ENCODE data around the gene DLGAP1. TPM values are rescaled to one million over a fixed set of nuclear protein-coding genes. Genes with fewer than 3 reads are reported as not detected.

Gene DLGAP1
- total and polyA plus RNA-seq, 2 of the 13 experiments (the other 11 are each of a cell fraction or from before 2014, with no cell fraction given) = 0.01 TPM; not detected in 1

DNA sequence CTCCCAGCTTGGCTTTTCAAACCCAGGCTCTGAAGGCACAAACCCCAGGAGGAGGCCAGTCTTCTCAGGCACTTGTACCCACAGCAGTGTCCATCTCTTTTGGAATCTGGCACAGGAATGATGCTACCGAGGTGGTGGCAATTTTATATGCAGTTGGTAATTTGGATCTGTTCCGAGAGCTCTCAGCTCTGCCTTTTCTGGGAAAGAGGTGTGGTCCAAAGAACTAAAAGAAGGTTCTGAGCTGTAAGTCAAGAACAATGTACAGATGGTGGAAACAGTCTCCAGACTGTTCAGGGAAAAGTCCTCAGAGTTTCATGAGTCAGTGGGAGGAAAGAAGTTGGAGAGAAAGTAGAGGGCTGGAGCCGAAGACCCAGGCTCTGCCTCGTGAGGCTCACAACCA, 651.8 kb downstream of the DLGAP1 start:
- ATAC-seq = no peak
- H3K9ac ChIP-seq (ENCODE audit: insufficient read depth, low read depth, low read length) = no peak overlapping the region
- TF ChIP-seq, protein P1, sequence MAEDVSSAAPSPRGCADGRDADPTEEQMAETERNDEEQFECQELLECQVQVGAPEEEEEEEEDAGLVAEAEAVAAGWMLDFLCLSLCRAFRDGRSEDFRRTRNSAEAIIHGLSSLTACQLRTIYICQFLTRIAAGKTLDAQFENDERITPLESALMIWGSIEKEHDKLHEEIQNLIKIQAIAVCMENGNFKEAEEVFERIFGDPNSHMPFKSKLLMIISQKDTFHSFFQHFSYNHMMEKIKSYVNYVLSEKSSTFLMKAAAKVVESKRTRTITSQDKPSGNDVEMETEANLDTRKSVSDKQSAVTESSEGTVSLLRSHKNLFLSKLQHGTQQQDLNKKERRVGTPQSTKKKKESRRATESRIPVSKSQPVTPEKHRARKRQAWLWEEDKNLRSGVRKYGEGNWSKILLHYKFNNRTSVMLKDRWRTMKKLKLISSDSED (CRISPR knock-in tag; IDR thresholded peaks at IDR 0.05) = no peak
- no peak for TF ChIP-seq ZNF136 (CRISPR knock-in tag; IDR thresholded peaks at IDR 0.05; ENCODE audit: low read depth)
- no peak for TF ChIP-seq ZNF619 (CRISPR knock-in tag; IDR thresholded peaks at IDR 0.05)
- TF ChIP-seq LCORL (IDR thresholded peaks at IDR 0.05) = no peak
- no peak for TF ChIP-seq LCORL (CRISPR knock-in tag; IDR thresholded peaks at IDR 0.05)
- TF ChIP-seq, protein P2, sequence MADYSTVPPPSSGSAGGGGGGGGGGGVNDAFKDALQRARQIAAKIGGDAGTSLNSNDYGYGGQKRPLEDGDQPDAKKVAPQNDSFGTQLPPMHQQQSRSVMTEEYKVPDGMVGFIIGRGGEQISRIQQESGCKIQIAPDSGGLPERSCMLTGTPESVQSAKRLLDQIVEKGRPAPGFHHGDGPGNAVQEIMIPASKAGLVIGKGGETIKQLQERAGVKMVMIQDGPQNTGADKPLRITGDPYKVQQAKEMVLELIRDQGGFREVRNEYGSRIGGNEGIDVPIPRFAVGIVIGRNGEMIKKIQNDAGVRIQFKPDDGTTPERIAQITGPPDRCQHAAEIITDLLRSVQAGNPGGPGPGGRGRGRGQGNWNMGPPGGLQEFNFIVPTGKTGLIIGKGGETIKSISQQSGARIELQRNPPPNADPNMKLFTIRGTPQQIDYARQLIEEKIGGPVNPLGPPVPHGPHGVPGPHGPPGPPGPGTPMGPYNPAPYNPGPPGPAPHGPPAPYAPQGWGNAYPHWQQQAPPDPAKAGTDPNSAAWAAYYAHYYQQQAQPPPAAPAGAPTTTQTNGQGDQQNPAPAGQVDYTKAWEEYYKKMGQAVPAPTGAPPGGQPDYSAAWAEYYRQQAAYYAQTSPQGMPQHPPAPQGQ (CRISPR knock-in tag; IDR thresholded peaks at IDR 0.05; ENCODE audit: borderline replicate concordance) = no peak
- no peak for TF ChIP-seq CHCHD3 (CRISPR knock-in tag; IDR thresholded peaks at IDR 0.05)
- no peak for TF ChIP-seq ZSCAN29 (CRISPR knock-in tag; conservative IDR thresholded peaks at IDR 0.05)
- TF ChIP-seq, protein P3, sequence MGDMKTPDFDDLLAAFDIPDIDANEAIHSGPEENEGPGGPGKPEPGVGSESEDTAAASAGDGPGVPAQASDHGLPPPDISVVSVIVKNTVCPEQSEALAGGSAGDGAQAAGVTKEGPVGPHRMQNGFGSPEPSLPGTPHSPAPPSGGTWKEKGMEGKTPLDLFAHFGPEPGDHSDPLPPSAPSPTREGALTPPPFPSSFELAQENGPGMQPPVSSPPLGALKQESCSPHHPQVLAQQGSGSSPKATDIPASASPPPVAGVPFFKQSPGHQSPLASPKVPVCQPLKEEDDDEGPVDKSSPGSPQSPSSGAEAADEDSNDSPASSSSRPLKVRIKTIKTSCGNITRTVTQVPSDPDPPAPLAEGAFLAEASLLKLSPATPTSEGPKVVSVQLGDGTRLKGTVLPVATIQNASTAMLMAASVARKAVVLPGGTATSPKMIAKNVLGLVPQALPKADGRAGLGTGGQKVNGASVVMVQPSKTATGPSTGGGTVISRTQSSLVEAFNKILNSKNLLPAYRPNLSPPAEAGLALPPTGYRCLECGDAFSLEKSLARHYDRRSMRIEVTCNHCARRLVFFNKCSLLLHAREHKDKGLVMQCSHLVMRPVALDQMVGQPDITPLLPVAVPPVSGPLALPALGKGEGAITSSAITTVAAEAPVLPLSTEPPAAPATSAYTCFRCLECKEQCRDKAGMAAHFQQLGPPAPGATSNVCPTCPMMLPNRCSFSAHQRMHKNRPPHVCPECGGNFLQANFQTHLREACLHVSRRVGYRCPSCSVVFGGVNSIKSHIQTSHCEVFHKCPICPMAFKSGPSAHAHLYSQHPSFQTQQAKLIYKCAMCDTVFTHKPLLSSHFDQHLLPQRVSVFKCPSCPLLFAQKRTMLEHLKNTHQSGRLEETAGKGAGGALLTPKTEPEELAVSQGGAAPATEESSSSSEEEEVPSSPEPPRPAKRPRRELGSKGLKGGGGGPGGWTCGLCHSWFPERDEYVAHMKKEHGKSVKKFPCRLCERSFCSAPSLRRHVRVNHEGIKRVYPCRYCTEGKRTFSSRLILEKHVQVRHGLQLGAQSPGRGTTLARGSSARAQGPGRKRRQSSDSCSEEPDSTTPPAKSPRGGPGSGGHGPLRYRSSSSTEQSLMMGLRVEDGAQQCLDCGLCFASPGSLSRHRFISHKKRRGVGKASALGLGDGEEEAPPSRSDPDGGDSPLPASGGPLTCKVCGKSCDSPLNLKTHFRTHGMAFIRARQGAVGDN (CRISPR knock-in tag; IDR thresholded peaks at IDR 0.05) = no peak
- TF ChIP-seq ZNF761 (CRISPR knock-in tag; conservative IDR thresholded peaks at IDR 0.05) = no peak
- TF ChIP-seq ZFY (CRISPR knock-in tag; IDR thresholded peaks at IDR 0.05) = no peak
- TF ChIP-seq, protein P4, sequence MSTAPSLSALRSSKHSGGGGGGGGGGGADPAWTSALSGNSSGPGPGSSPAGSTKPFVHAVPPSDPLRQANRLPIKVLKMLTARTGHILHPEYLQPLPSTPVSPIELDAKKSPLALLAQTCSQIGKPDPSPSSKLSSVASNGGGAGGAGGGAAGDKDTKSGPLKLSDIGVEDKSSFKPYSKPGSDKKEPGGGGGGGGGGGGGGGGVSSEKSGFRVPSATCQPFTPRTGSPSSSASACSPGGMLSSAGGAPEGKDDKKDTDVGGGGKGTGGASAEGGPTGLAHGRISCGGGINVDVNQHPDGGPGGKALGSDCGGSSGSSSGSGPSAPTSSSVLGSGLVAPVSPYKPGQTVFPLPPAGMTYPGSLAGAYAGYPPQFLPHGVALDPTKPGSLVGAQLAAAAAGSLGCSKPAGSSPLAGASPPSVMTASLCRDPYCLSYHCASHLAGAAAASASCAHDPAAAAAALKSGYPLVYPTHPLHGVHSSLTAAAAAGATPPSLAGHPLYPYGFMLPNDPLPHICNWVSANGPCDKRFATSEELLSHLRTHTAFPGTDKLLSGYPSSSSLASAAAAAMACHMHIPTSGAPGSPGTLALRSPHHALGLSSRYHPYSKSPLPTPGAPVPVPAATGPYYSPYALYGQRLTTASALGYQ (CRISPR knock-in tag; IDR thresholded peaks at IDR 0.05) = no peak
- TF ChIP-seq, protein P5, sequence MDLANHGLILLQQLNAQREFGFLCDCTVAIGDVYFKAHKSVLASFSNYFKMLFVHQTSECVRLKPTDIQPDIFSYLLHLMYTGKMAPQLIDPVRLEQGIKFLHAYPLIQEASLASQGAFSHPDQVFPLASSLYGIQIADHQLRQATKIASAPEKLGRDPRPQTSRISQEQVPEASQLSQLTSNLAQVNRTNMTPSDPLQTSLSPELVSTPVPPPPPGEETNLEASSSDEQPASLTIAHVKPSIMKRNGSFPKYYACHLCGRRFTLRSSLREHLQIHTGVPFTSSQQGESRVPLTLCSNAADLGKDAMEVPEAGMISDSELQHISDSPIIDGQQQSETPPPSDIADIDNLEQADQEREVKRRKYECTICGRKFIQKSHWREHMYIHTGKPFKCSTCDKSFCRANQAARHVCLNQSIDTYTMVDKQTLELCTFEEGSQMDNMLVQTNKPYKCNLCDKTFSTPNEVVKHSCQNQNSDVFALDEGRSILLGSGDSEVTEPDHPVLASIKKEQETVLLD (CRISPR knock-in tag; IDR thresholded peaks at IDR 0.05; ENCODE audit: low read depth) = no peak

More for the DNA sequence above, 651.8 kb downstream of the DLGAP1 start:
- ChIA-PET CTCF (ENCODE audit: low intra/inter-chr PET ratio, low total read pairs) (no interaction called here), POLR2A (no interaction called here)
- intact Hi-C loops (cut with micrococcal nuclease; ENCODE audit: unreplicated experiment) = no loop called here
- Histone ChIP-seq H3K4me3 (replicated peaks in 1 of 3; ENCODE audit: insufficient read depth in 1 of 3, low read depth in 2 of 3, low read length in 3 of 3) (no peak overlapping the region), H2AFZ (ENCODE audit: low read length) (no peak overlapping the region), H3K9me3 (ENCODE audit: low read length) (no peaks in the 10 kb centered on the region), H3K79me2 (ENCODE audit: insufficient read depth, low read length) (no peaks in the 10 kb centered on the region), H3K27me3 (ENCODE audit: control insufficient read depth in 1 of 2, insufficient read depth in 2 of 2, low read length in 2 of 2) (peaks cover 0 to 22% of the 10 kb centered on the region in 2 experiments; a peak in 3 of 5 replicates), H3K4me1 (ENCODE audit: insufficient read depth, low read length) (no peaks in the 10 kb centered on the region), H3K36me3 (replicated peaks in 1 of 2; ENCODE audit: control insufficient read depth in 1 of 2, insufficient read depth in 2 of 2, low read length in 2 of 2) (no peaks in the 10 kb centered on the region), H3K27ac (ENCODE audit: extremely low read length, insufficient read depth, low read length) (no peak overlapping the region), H3K4me2 (ENCODE audit: low read depth, low read length) (no peak overlapping the region), H4K20me1 (ENCODE audit: insufficient read depth, low read length) (no peaks in the 10 kb centered on the region)
- WGBS (ENCODE audit: low lambda C conversion rate) = 14% methylated on average over 4 of the region's 4 CpGs
- FAIRE-seq (no peak), DNase-seq (ENCODE audit: low spot score) (no peak)
- BruUV-seq (replicated peaks) = no TSS peak
- in situ Hi-C loops (cut with HindIII; ENCODE audit: extremely low pct_ligation_motif_present, low pct_unique_long_range_greater_than_20kb) = no loop called here

Data from HepG2 (cell line).